K562 (cell line): ENCODE results near the gene NDUFA5.

ENCODE experiments used
- ELF1 ChIP-seq: fragments of 200-800 bp; sonication (Bioruptor generic); IDR thresholded peaks from 2 replicates; pipeline ENCODE4 v1.6.1; 2016; ENCODE audit warnings: missing genetic modification characterization, missing compliant biosample characterization
- SMC3 ChIP-seq: conservative IDR thresholded peaks from 2 replicates; pipeline ENCODE4 v1.6.1; 2011; ENCODE audit warnings: low read depth, low read length, improper control_type of control experiment; ENCODE audit not compliant: insufficient read depth

DNA sequence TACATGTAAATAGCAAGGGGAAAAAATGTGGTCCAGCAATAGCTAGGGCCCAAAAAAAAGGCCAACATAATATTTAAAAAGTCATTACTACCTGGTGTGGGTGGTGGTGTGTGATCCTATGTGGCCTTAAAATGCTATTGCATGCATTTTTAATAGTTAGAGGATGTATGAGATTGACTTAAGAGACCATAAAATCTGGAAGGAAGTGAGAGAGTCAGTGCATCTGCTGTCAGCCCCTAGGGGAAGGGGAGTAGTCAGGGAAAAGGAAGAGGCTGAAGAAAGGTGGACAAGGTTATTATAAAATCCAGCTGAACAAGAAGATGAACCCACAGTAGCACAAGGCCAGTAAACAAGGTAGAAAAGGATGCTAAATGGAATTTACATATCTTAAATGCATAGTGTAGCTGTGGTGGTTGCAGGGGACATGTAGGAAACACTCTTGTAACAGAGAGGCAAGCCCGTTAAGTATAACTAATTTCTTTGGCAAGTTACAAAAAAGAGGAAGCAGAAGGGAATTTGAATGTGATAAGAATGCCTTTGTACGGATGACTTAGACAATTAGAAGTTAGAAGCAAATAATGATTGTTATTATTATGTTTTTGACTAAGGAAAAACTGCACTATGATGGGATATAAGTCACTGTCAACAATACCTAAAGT, 11.9 kb upstream of the NDUFA5 start:
- no peak for TF ChIP-seq ELF1 (tag)
- TF ChIP-seq SMC3 = no peak
